GM19395 (cell line): ENCODE results near the gene BCAS3.

Experiments used
- ATAC-seq: cut with Tn5 transposase; IDR thresholded peaks from one replicate; pipeline ENCODE4 v1.9.1; 2021; ENCODE audit warnings: mild to moderate bottlenecking, moderate library complexity; ENCODE audit not compliant: unreplicated experiment

Gene BCAS3

DNA sequence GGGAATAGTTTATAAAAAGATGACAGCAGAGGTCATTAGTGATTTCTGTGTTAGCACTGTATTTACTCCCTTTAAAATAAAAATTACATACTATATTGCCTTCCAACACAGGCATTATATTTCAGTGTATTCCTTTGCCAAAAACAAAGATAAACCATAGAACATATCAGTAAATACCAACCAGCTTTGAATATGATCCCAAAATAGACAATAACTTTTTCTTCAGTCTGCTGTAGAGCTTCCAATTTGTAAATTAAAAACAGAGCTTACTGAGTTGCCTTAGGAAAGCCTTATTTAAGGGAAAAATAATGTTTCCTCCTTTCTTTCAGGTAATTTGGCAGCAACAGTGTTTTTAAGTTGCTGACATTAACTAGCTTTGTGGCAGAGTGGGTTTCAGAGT, 369.9 kb downstream of the BCAS3 start:
- no peak for ATAC-seq

DNA sequence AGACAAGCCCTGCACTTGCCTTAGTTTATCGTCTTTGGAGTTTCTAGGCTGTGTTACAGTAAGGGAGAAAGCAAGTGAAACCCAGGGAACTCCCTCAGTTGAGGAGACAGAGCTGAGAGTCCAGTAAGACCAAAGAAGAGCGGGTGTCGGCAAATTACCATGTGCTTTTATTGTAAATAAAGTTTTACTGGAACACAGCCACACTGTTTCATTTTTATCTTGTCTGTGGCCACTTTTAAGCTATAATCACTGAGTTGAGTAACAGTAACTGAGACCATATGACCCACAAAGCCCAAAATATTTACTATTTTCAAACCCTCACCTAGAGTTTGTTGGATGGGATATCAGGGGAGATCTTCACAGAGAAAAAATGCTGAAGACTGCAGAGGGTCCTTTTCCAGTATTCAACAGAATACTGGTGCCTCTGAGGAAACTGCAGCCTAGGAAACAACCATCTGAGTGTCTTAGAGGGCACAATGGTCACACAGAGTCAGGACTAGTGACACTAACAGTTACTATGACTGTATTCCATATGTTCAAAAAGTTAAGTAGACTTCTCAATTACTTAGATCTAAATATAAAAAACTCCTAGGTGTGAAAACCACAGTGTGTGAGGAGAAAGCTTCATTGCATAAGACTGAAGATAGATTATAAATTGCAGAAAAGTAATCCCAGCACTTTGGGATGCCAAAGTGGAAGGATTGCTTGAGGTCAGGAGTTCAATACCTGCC, 370.9 kb downstream of the BCAS3 start:
- ATAC-seq = no peak

DNA sequence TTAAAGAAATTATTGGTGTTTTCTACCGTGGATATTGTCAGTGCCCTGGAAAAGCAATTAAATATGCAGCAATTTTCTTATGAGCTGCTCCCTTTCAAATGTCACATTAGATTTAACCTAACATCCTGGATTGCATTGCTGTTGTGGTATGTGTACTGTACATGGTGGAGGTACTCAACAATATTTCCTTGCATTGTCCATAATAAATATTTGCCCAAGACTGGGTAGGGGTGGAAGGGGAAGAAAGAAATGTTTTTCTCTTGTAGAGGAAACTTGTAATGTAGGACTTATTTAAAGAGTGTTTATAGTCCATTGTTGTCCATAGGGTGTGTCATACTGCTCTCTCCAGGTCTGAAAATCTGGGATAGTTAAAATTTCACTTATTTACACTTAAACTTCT, 375.8 kb downstream of the BCAS3 start:
- ATAC-seq = no peak

DNA sequence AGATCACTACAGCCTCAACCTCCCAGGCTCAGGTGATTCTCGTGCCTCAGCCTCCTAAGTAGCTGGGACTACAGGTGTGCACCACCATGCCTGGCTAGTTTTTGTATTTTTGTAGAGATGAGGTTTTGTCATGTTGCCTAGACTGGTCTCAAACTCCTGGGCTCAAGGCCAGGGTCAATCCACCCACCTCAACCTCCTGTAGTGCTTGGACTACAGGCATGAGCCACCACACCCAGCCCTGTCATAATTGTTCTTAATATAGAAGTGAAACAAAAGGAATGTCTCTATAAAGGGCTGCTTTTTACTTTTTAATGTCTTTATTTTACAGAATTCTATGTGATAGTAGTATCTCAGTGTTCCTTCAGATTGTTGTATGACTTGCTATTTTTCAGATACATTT, 376.8 kb downstream of the BCAS3 start:
- no peak for ATAC-seq

DNA sequence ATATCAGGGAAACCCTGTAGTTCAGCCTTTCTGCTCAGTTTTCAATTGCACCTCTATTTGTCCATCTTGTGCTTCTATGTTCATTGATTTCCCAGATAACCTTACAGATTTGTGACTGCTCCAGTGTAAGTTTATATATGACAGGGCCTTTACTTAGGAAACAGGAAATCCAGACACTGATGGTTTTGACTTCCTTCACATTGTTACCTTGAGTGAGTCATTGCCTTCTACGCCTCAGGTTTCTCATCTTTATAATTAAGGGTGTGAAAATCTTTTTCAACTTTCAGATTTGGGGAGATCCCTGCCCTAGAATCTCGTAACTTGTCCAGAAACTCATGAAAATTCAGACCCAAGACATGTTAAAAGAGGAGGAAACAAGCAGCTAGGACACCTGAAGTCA, 379.6 kb downstream of the BCAS3 start:
- ATAC-seq = no peak

DNA sequence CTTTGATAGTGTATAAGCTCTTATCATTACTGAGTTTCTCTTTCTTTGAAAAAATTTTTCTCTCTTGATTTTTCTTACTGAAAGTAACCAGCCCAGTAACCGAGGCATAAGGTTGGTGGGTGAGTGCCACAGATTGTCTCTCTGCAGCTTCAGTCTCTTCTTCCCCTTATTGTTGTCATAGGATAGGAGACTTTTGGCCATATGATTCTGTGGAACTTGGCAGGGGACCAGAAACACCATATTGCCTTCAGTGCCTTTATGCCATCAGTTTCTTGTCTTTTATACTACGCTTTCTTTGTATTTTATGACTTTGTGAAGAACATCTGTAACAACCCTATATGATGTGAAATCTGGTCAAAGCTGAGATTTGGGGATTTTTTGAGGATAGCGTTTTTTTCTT, 380.4 kb downstream of the BCAS3 start:
- no peak for ATAC-seq

DNA sequence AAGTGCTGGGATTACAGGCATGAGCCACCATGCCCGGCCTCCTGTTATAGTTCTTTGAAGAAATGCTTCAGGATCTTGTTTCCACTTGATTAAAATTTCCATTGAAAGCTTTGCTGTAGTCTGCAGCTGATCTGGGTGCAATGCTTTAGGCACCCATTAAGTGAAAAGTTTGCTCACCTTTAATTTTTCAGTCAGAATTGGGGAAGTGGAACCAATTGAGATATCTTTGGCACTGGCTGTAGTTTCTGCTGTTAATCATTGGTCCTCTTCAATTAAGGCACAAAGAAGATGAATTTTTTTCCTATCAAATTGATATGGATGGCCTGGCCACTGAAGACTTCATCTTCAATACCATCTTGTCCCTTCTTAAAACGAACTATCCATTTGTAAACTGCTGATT, 385.9 kb downstream of the BCAS3 start:
- no peak for ATAC-seq

DNA sequence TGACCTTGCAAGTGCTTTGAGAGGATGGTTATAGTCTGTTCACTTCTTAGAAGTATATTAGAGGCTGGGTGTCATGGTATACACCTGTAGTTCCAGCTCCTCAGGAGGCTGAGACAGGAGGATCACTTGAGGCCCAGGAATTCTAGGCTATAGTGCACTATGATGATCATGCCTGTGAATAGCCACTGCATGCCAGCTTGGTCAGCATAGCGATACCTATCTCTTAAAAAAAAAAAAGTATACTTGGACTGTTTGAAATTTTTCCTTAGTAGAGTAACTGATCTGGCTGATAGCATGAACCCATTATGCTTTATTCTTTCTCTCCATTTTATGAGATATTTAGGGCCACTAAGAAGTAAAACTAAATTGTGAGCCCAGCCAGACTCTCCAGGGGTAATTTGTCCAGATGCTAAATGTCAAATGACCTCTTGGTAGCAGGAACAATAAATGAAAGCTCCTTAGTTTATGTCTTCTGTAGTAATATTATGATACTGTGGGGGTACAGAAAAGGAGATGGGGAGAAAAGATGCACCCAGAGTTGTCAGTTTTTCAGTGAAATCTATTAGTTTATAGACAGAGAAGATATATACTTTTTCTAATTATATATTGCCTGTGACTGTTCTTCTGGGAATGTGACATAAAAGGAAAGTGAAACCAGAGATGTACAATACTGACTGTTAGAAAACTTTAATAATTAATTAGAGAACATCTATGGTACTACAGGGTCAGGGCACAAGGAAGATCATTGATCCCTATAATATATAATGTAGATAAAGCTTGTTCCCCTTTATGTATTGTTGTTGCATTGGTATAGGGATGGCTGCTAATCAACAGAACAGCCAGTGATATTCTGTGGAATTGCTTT, 386.7 kb downstream of the BCAS3 start:
- ATAC-seq = peak; percentile 73

DNA sequence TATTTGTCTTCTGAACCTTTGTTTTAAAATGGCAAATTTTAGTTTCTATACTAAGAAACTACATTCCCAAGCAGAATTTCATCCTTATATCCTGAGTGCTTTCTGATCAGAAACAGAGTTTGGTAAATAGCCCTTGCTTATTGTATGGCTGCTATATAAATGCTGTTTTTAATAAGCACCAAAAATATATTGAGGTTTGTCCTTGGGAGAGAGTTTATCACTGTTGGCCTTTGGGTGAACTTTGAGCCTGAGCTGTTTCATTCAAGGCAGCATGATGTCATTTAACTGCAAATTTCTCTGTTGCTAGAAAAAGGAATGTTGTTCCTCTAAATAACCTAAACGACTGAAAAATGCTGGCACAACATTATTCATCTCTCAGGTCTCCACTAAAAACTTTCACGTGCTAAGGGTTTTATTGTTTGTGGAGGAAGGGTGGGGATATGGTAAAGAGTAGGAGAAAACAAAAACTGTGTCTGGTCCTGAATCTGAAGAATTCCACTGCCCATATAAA, 387.7 kb downstream of the BCAS3 start:
- ATAC-seq = no peak

DNA sequence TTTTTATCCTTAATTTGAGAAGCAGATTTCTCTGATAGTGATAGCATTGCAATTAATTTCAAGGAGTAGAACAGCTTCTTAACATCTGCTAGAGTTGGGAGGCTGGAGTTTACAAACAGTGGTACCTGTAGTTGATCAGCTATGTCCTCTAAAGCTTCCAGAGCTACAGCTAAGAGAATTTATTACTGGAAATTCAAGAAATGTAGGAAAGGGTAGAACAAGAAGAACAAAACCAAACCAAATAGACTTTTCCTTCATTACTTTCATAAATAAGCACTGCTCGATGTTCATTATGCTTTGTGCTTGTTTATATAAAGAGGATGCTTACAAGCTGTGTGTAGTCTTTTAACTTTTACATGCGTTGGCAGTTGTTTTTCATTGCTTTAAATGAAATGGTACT, 388.4 kb downstream of the BCAS3 start:
- ATAC-seq = no peak

DNA sequence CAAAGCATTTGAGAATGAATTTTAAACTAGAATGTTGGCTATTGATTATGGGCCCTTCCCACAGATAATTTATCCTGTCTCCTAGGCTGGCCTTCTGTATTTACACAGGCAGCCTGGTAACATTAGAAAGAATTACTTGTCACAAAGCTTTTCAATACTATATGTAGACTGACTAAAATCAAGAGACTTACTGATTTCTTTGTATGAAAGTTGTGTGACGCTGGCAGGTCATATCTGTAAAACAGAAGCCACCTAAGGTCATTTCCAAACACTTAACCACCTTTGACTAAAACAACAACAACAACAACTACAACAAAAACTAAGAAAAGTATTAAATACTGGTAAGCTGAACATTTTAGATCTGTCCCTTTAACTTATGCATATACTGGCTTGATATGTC, 393.0 kb downstream of the BCAS3 start:
- no peak for ATAC-seq

DNA sequence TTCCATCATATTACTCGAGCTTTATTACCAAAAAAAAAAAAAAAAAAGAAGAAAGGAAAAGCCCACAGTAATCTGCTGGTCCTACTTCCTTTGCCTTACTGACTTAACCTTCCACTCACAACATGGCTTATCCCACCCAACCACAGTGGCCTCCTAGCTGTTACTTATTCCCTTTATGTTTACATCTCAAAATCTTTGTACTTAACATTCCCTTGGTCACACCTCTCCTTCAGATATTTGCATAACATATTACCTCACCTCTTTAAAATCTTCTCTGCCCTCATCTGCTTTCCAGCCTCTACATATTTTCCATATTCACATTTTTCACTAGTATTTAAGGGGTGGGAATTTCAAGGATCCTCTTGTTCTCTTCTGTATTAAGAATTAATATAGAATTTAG, 395.0 kb downstream of the BCAS3 start:
- ATAC-seq = no peak

DNA sequence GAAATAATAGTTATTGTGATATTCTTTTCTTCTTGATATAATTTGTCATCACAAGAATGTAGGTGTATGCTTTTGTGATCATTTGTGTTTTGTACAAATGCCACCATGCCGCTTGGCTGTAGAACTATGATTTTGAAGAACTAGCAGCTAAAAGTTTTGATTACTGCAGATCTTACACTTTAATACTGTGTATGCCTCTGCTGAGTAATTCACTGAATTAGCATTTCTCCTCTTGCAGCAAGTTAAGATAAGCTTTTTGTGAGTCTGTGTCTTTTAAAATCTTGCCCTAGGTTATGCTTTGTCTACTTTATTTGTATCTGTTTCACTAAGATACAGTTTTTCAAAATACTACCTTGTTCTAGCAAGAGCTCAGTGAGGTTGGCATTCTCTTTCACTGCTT, 395.5 kb downstream of the BCAS3 start:
- no peak for ATAC-seq

DNA sequence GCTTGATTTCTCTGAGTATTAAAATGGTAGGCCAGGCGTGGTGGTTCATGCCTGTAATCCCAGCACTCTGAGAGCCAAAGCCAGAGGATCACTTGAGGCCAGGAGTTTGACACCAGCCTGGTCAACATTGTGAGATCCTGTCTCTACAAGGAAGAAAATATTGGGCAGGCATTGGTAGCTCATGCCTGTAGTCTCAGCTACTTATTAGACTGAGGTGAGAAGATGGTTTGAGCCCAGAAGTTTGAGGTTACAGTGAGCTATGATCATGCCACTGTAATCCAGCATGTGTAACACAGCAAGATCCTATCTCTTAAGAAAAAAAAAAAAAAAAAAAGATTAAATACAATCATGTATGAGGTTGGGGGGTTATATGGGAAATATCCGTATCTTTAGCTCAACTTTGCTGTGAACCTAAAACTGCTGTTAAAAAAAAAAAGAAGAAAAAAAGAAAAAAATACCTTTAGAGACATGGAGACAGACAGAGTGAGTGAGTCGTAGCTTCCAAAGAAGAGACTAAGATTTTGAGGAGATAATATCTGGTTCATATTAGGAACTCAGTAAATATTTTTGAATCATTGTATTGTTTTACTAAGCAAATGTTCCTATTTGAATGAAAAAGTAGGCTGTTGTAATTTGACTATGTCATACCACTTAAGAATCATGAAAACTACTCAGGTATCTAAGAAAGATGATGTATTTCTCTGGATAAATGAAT, 396.3 kb downstream of the BCAS3 start:
- ATAC-seq = no peak

DNA sequence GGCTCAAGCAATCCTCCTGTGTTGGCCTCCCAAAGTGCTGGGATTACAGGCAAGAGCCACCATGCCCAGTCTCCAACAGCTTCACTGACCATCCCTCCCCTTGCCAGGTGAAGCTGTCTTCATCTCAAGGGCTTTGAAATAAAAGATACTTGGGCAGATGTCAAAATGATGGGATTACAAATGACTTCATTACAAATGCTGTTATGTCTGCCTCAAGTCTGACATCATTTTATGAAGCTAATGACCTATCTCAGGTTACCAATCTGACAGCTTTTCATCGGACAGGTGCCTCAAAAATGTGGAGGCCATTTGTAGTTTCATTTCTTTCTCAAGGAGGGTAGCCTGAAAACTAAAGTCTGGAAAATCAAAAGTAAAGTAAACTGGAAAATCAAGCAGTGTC, 398.3 kb downstream of the BCAS3 start:
- no peak for ATAC-seq

DNA sequence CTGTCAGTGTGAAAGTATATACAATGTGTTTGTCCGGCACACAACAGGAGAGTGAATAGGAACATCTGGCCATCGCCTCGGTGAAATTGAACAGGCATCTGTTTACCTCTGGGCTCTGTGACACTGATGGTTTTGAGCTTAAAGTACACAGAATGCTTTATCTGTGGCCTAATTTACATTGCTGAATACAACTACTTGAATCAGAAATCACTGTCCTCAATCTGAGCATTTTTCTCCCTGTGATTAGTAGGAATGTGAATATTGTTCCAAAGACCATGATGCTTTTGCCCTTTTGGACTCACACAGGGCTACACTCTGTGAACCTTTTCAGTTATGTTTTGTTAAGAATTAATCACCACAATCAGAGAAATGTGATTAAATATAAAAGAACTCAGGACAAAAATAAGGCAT, 399.0 kb downstream of the BCAS3 start:
- no peak for ATAC-seq

DNA sequence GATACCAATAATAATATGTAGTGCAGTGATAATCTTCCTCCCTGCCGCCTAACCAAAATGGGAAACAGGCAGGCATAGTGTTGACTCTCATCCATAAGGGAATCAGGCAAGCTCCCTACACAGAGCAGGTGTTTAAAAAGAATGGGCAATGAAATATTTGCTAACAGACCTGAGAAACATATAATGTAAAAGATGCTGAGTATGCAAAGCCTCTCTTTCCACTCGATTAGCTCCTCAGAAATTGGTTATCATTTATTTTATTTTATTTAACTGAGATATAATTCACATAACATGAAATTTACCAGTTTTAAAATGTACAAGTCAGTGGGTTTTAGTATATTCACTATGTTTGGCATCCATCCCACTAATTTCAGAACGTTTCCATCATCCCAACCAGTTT, 404.3 kb downstream of the BCAS3 start:
- ATAC-seq = no peak

DNA sequence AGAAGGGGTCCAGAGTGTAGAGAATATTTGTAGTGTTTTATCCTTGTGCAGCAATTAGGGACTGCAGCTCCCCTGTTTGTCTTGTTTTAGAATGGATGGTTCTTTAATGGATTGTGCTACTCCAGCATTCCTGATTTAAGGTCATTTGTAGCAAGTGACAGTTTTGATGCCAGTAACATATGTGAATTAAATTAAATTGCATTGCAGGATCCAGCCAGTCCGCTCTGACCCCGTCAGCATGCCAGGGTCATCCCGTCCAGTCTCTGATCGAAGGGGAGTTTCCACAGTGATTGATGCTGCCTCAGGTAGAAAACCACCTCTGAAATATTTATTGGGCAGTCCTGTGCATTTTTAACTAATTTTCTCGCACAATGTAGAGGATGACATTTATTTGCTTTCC, 406.6 kb downstream of the BCAS3 start:
- ATAC-seq = no peak

DNA sequence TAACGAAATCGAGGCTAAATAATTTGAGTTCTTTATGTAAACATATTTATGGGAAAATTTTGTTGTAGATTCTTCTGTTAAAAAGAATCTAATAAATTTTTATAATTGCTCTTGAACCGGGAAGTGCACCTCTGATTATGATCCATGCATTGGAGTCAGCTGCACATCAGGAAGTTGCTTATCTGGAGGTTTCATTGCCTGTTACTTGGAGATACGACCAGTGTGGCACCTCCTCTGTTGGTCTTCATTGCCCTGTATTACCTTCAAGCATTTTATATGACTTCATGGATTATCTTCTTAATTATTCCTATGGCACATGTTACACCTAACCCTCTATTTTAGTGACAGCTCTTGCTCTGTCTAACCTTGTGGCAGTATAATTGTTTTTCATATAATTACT, 409.4 kb downstream of the BCAS3 start:
- ATAC-seq = no peak

DNA sequence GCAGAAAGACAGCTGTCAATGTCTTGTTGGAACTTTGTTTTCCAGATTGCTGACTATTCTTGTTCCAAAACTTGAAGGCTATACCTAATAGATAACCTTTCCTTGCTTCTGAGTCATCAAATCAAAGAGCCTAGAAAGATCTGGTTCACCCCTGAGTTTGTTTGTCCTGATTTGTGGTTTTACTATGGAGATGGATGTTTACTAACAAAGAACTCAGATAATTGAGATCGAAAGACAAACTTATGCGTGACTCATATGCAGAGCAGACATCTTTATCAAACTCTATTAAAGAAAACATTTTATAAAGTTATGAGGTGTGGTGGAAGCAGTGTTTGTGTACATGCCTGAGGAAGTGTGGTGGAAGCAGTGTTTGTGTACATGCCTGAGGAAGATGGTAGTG, 410.9 kb downstream of the BCAS3 start:
- no peak for ATAC-seq

DNA sequence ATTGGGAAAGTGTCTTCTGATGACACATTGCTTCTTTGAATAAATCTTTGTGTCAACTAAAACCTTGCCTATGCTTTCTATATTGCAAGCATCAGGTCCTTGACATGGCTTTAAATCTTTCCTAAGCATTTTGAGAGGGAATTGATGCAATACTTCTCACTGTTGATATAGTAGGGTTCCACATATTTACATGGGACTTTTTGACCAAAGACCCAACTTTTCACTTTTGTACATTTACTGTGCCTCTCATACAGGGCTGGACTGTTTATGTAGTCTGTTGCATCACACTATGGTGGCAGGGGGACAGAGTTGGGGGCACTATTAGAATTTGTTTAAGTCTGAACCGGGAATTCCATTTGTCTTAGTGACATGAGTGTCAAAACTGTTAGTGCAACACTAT, 413.4 kb downstream of the BCAS3 start:
- ATAC-seq = no peak

DNA sequence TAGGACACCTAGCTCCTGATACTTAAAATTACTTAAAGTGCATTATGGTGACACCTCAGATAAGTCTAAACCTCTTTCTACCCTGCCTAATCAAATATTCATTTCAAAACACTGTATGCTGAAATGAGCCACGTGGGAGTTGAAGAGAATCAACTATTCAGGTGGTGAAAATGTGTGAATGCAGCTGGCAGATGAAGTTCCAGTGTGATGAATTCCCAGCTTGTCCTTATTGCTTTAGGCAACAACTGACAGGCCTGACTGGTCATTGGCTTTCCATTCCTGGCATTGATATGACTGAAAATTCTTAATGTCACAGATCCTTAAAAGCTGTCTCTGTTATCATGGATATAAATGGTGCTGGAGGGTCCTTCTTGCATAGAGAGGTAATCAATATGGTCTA, 420.1 kb downstream of the BCAS3 start:
- ATAC-seq = no peak
